GM18873 (cell line): Measurements from ENCODE around the gene SND1.

Source experiments
- ATAC-seq: cut with Tn5 transposase; IDR thresholded peaks from one replicate; pipeline ENCODE4 v1.9.1; 2021; ENCODE audit warnings: mild to moderate bottlenecking, moderate library complexity, moderate number of reproducible peaks; ENCODE audit not compliant: unreplicated experiment, low FRiP score

SND1 gene

GRCh38 chr7:128115821-128116723, 464.1 kb downstream of the SND1 start:
- no peak for ATAC-seq

- ATAC-seq, result no peak
Measured at GRCh38 chr7:128116740-128117139, 464.7 kb downstream of the SND1 start.

- ATAC-seq, result no peak
Measured at GRCh38 chr7:128117691-128118090, 465.7 kb downstream of the SND1 start.

GRCh38 chr7:128119036-128119435, 467.0 kb downstream of the SND1 start:
- no peak for ATAC-seq

GRCh38 chr7:128120116-128120515, 468.1 kb downstream of the SND1 start:
- ATAC-seq, result no peak

GRCh38 chr7:128120976-128121490, 469.0 kb downstream of the SND1 start:
- no peak for ATAC-seq

- no peak for ATAC-seq
Measured at GRCh38 chr7:128121711-128122530, 469.9 kb downstream of the SND1 start.

- ATAC-seq, result no peak
Measured at GRCh38 chr7:128122576-128123290, 470.7 kb downstream of the SND1 start.

GRCh38 chr7:128123291-128124037, 471.5 kb downstream of the SND1 start:
- no peak for ATAC-seq

- ATAC-seq, result no peak
Measured at GRCh38 chr7:128124786-128125185, 472.8 kb downstream of the SND1 start.

GRCh38 chr7:128125816-128126215, 473.8 kb downstream of the SND1 start:
- ATAC-seq, result no peak

GRCh38 chr7:128128401-128128800, 476.4 kb downstream of the SND1 start:
- no peak for ATAC-seq

- no peak for ATAC-seq
Measured at GRCh38 chr7:128129224-128129864, 477.4 kb downstream of the SND1 start.

- no peak for ATAC-seq
Measured at GRCh38 chr7:128131115-128131514, 479.1 kb downstream of the SND1 start.

GRCh38 chr7:128131731-128132130, 479.7 kb downstream of the SND1 start:
- ATAC-seq, result no peak

GRCh38 chr7:128132426-128133069, 480.6 kb downstream of the SND1 start:
- no peak for ATAC-seq

GRCh38 chr7:128135159-128135514, 483.1 kb downstream of the SND1 start:
- ATAC-seq, result no peak

GRCh38 chr7:128135515-128136214, 483.7 kb downstream of the SND1 start:
- no peak for ATAC-seq
